Stomach (tissue), 8 donors: ENCODE data around the gene SNX15. TPM values are rescaled to one million over a fixed set of nuclear protein-coding genes. Genes with fewer than 3 reads are reported as not detected.

ENCODE experiments used
- polyA plus RNA-seq, 3 donors: library from polyadenylated mRNA; stranded (reverse); fragments of 200-250 nt; gene quantifications; one replicate each; pipeline ENCODE4 v1.2.3, GENCODE V29; 2013
- small RNA-seq, 4 donors: library from RNA; depleted of rRNA; stranded (forward); fragments of <200 nt; gene quantifications; one replicate each; pipeline ENCODE3, GENCODE V24; 2016
- total RNA-seq, 5 donors: library from RNA; depleted of rRNA; stranded (reverse); fragments of >200 nt; gene quantifications; one replicate each; pipeline versions ENCODE4 v1.1.0 to v1.2.3, GENCODE V29; 2014 to 2016
- donor health status: healthy with polysubstance abuse.
- donor health status: Bipolar disorder and iron deficiency.
- donor health status: healthy.

The SNX15 gene
- total and polyA plus RNA-seq, 8 donors = 4.2 to 45.8 (median 19.0) TPM

Small RNA genes lying within 50 kb of the gene (small RNA-seq; reads per million reads assigned to genes)
- gene MIR6879 = 0.15 to 0.61 (median 0.55) reads per million in 4 donors
- 0 reads per million in 4 donors for gene SNX15

Other genes starting within 250 kb of the SNX15 start
- 100 to 1,000 TPM; 235 to 341 (median 279) TPM for gene SF1, start 248.9 kb upstream of the SNX15 start, total RNA-seq
- gene SF1, start 248.9 kb upstream of the SNX15 start, polyA plus RNA-seq = 10 to 100 TPM; 57.5 to 72.1 (median 63.4) TPM
- gene MAP4K2, start 224.2 kb upstream of the SNX15 start, total RNA-seq = 10 to 100 TPM in 2 of 5 donors, 1 to 10 TPM in 3; 2.3 to 66.9 (median 9.0) TPM
- 10 to 100 TPM; 13.0 to 20.9 (median 13.8) TPM for gene MAP4K2, start 224.2 kb upstream of the SNX15 start, polyA plus RNA-seq
- gene MEN1, start 216.9 kb upstream of the SNX15 start, total RNA-seq = 10 to 100 TPM in 4 of 5 donors, 1 to 10 TPM in 1; 9.4 to 62.5 (median 16.9) TPM
- 10 to 100 TPM; 12.9 to 16.4 (median 13.6) TPM for gene MEN1, start 216.9 kb upstream of the SNX15 start, polyA plus RNA-seq
- gene CDC42BPG, start 182.8 kb upstream of the SNX15 start, total RNA-seq = 10 to 100 TPM; 10.3 to 66.5 (median 53.3) TPM
- 10 to 100 TPM in 2 of 3 donors, 1 to 10 TPM in 1; 8.9 to 20.0 (median 10.9) TPM for gene CDC42BPG, start 182.8 kb upstream of the SNX15 start, polyA plus RNA-seq
- 100 to 1,000 TPM in 2 of 5 donors, 10 to 100 TPM in 3; 23.3 to 160 (median 56.2) TPM for gene EHD1, start 148.8 kb upstream of the SNX15 start, total RNA-seq
- gene EHD1, start 148.8 kb upstream of the SNX15 start, polyA plus RNA-seq = 10 to 100 TPM; 17.9 to 24.6 (median 19.4) TPM
- gene ATG2A, start 110.2 kb upstream of the SNX15 start, total RNA-seq = 10 to 100 TPM; 14.3 to 77.6 (median 46.1) TPM
- gene ATG2A, start 110.2 kb upstream of the SNX15 start, polyA plus RNA-seq = 10 to 100 TPM; 12.2 to 18.7 (median 16.3) TPM
- 10 to 100 TPM in 4 of 5 donors, 1 to 10 TPM in 1; 6.6 to 75.6 (median 25.7) TPM for gene PPP2R5B, start 102.8 kb upstream of the SNX15 start, total RNA-seq
- gene PPP2R5B, start 102.8 kb upstream of the SNX15 start, polyA plus RNA-seq = 10 to 100 TPM in 2 of 3 donors, 1 to 10 TPM in 1; 9.8 to 13.8 (median 12.3) TPM
- not detected for gene GPHA2, start 91.5 kb upstream of the SNX15 start, total RNA-seq
- under 1 TPM in 2 of 3 donors, not detected in 1; 0.30 to 0.50 TPM for gene GPHA2, start 91.5 kb upstream of the SNX15 start, polyA plus RNA-seq
- not detected for gene MAJIN, start 55.3 kb upstream of the SNX15 start, total RNA-seq
- gene MAJIN, start 55.3 kb upstream of the SNX15 start, polyA plus RNA-seq = under 1 TPM in 1 of 3 donors, not detected in 2; 0.20 TPM
- 10 to 100 TPM in 1 of 5 donors, 1 to 10 TPM in 2, under 1 TPM in 1, not detected in 1; 0.73 to 29.5 (median 3.0) TPM for gene BATF2, start 30.5 kb upstream of the SNX15 start, total RNA-seq
- gene BATF2, start 30.5 kb upstream of the SNX15 start, polyA plus RNA-seq = 10 to 100 TPM in 1 of 3 donors, 1 to 10 TPM in 2; 3.4 to 10.8 (median 4.5) TPM
- 100 to 1,000 TPM in 2 of 5 donors, 10 to 100 TPM in 2, 1 to 10 TPM in 1; 4.9 to 237 (median 57.2) TPM for gene ARL2, start 13.3 kb upstream of the SNX15 start, total RNA-seq
- 100 to 1,000 TPM in 1 of 3 donors, 10 to 100 TPM in 2; 88.3 to 119 (median 98.0) TPM for gene ARL2, start 13.3 kb upstream of the SNX15 start, polyA plus RNA-seq
- 10 to 100 TPM in 2 of 5 donors, 1 to 10 TPM in 3; 1.8 to 97.6 (median 6.7) TPM for gene SAC3D1, start 13.8 kb downstream of the SNX15 start, total RNA-seq
- 10 to 100 TPM in 2 of 3 donors, 1 to 10 TPM in 1; 8.9 to 14.5 (median 14.4) TPM for gene SAC3D1, start 13.8 kb downstream of the SNX15 start, polyA plus RNA-seq
- 10 to 100 TPM in 2 of 5 donors, 1 to 10 TPM in 2, not detected in 1; 1.3 to 65.2 (median 18.1) TPM for gene NAALADL1, start 31.1 kb downstream of the SNX15 start, total RNA-seq
- gene NAALADL1, start 31.1 kb downstream of the SNX15 start, polyA plus RNA-seq = 10 to 100 TPM in 2 of 3 donors, 1 to 10 TPM in 1; 6.7 to 10.8 (median 10.0) TPM
- 1 to 10 TPM; 1.4 to 9.1 (median 2.2) TPM for gene CDCA5, start 56.6 kb downstream of the SNX15 start, total RNA-seq
- 1 to 10 TPM; 3.5 to 6.7 (median 4.6) TPM for gene CDCA5, start 56.6 kb downstream of the SNX15 start, polyA plus RNA-seq
- 10 to 100 TPM; 17.6 to 62.0 (median 28.8) TPM for gene ZFPL1, start 56.8 kb downstream of the SNX15 start, total RNA-seq
- 10 to 100 TPM; 36.7 to 38.6 (median 37.4) TPM for gene ZFPL1, start 56.8 kb downstream of the SNX15 start, polyA plus RNA-seq
- 1,000 to 10,000 TPM in 1 of 5 donors, 100 to 1,000 TPM in 4; 174 to 2,272 (median 234) TPM for gene VPS51, start 68.8 kb downstream of the SNX15 start, total RNA-seq
- 100 to 1,000 TPM; 124 to 135 (median 128) TPM for gene VPS51, start 68.8 kb downstream of the SNX15 start, polyA plus RNA-seq
- 100 to 1,000 TPM in 1 of 5 donors, 10 to 100 TPM in 3, 1 to 10 TPM in 1; 7.6 to 118 (median 19.6) TPM for gene TM7SF2, start 84.4 kb downstream of the SNX15 start, total RNA-seq
- 10 to 100 TPM; 38.6 to 65.2 (median 51.9) TPM for gene TM7SF2, start 84.4 kb downstream of the SNX15 start, polyA plus RNA-seq
- 100 to 1,000 TPM in 1 of 5 donors, 10 to 100 TPM in 1, 1 to 10 TPM in 2, not detected in 1; 2.4 to 130 (median 39.9) TPM for gene ZNHIT2, start 90.3 kb downstream of the SNX15 start, total RNA-seq
- 10 to 100 TPM; 18.0 to 20.0 (median 18.9) TPM for gene ZNHIT2, start 90.3 kb downstream of the SNX15 start, polyA plus RNA-seq
- 1,000 to 10,000 TPM in 1 of 5 donors, 100 to 1,000 TPM in 4; 456 to 1,872 (median 566) TPM for gene FAU, start 94.7 kb downstream of the SNX15 start, total RNA-seq
- gene FAU, start 94.7 kb downstream of the SNX15 start, polyA plus RNA-seq = 1,000 to 10,000 TPM; 1,111 to 1,352 (median 1,208) TPM
- 10 to 100 TPM; 22.8 to 75.9 (median 33.0) TPM for gene MRPL49, start 94.9 kb downstream of the SNX15 start, total RNA-seq
- 10 to 100 TPM; 36.0 to 69.8 (median 39.9) TPM for gene MRPL49, start 94.9 kb downstream of the SNX15 start, polyA plus RNA-seq
- gene SYVN1, start 107.1 kb downstream of the SNX15 start, total RNA-seq = 10 to 100 TPM; 20.0 to 75.3 (median 64.9) TPM
- 10 to 100 TPM in 2 of 3 donors, 1 to 10 TPM in 1; 7.2 to 18.5 (median 13.4) TPM for gene SYVN1, start 107.1 kb downstream of the SNX15 start, polyA plus RNA-seq
- gene SPDYC, start 142.8 kb downstream of the SNX15 start, total RNA-seq = not detected
- not detected for gene SPDYC, start 142.8 kb downstream of the SNX15 start, polyA plus RNA-seq
- 100 to 1,000 TPM in 3 of 5 donors, 10 to 100 TPM in 2; 79.5 to 325 (median 155) TPM for gene CAPN1, start 154.5 kb downstream of the SNX15 start, total RNA-seq
- gene CAPN1, start 154.5 kb downstream of the SNX15 start, polyA plus RNA-seq = 100 to 1,000 TPM in 2 of 3 donors, 10 to 100 TPM in 1; 96.1 to 234 (median 112) TPM
- gene POLA2, start 234.5 kb downstream of the SNX15 start, total RNA-seq = 10 to 100 TPM in 2 of 5 donors, 1 to 10 TPM in 3; 1.7 to 17.0 (median 5.5) TPM
- gene POLA2, start 234.5 kb downstream of the SNX15 start, polyA plus RNA-seq = 10 to 100 TPM in 2 of 3 donors, 1 to 10 TPM in 1; 8.6 to 11.2 (median 10.3) TPM